Central memory CD4-positive, alpha-beta T cell (primary cell): ENCODE data around the gene AMBP.

Experiments
- DNase-seq: peaks from one replicate; pipeline ENCODE4 v3.0.0; 2022
- total RNA-seq, 3 experiments: gene quantifications; one replicate each; lab custom pipeline; 2026; lab: John Stamatoyannopoulos, UW

The AMBP gene
- total RNA-seq = 0 reads per million in 3 experiments

GRCh38 chr9:114078021-114078780 is at the start of gene AMBP:
Gene AMBP, minus strand, starts transcription at chr9:114078300. Its CDS starts 91 bp downstream, at chr9:114078209.
- no peak for DNase-seq

- DNase-seq = no peak
Measured at GRCh38 chr9:114126247-114127060, 48.4 kb upstream of the AMBP start.

- no peak for DNase-seq
Measured at GRCh38 chr9:114125476-114126013, 47.4 kb upstream of the AMBP start.

- DNase-seq = no peak
Measured at GRCh38 chr9:114124666-114125475, 46.8 kb upstream of the AMBP start.

GRCh38 chr9:114124138-114124537 is 46.0 kb upstream of the AMBP start:
- DNase-seq = no peak

- DNase-seq = no peak
Measured at GRCh38 chr9:114123031-114123977, 45.2 kb upstream of the AMBP start.

GRCh38 chr9:114122136-114123027 is 44.3 kb upstream of the AMBP start:
- no peak for DNase-seq

GRCh38 chr9:114121227-114122135 is 43.4 kb upstream of the AMBP start:
- DNase-seq = no peak

GRCh38 chr9:114120192-114121014 is 42.3 kb upstream of the AMBP start:
- DNase-seq = no peak

GRCh38 chr9:114119242-114120191 is 41.4 kb upstream of the AMBP start:
- DNase-seq = no peak

- DNase-seq = no peak
Measured at GRCh38 chr9:114117996-114118830, 40.1 kb upstream of the AMBP start.

- DNase-seq = no peak
Measured at GRCh38 chr9:114117614-114117995, 39.5 kb upstream of the AMBP start.

- DNase-seq = no peak
Measured at GRCh38 chr9:114116126-114116747, 38.1 kb upstream of the AMBP start.

- DNase-seq = no peak
Measured at GRCh38 chr9:114115654-114116125, 37.6 kb upstream of the AMBP start.

- DNase-seq = no peak
Measured at GRCh38 chr9:114114364-114114763, 36.3 kb upstream of the AMBP start.
